HG03025 (cell line): ENCODE results near the gene JARID2.

ENCODE experiments used
- ATAC-seq: cut with Tn5 transposase; IDR thresholded peaks from one replicate; pipeline ENCODE4 v1.9.1; 2021; ENCODE audit warnings: mild to moderate bottlenecking, moderate library complexity; ENCODE audit not compliant: unreplicated experiment, low FRiP score

JARID2 gene

GRCh38 chr6:15451738-15452137 lies 205.9 kb downstream of the JARID2 start:
- ATAC-seq: no peak

- ATAC-seq: no peak
Measured at GRCh38 chr6:15452182-15452941, 206.5 kb downstream of the JARID2 start.

- no peak for ATAC-seq
Measured at GRCh38 chr6:15453186-15453585, 207.3 kb downstream of the JARID2 start.

- no peak for ATAC-seq
Measured at GRCh38 chr6:15453622-15454021, 207.8 kb downstream of the JARID2 start.

GRCh38 chr6:15456422-15456821 lies 210.6 kb downstream of the JARID2 start:
- no peak for ATAC-seq

- ATAC-seq: no peak
Measured at GRCh38 chr6:15457121-15457650, 211.3 kb downstream of the JARID2 start.

- ATAC-seq: no peak
Measured at GRCh38 chr6:15458021-15458459, 212.2 kb downstream of the JARID2 start.

- ATAC-seq: no peak
Measured at GRCh38 chr6:15460110-15460727, 214.3 kb downstream of the JARID2 start.

- no peak for ATAC-seq
Measured at GRCh38 chr6:15461127-15461944, 215.5 kb downstream of the JARID2 start.

GRCh38 chr6:15462256-15462655 lies 216.4 kb downstream of the JARID2 start:
- no peak for ATAC-seq

- ATAC-seq: no peak
Measured at GRCh38 chr6:15462717-15463525, 217.1 kb downstream of the JARID2 start.

- no peak for ATAC-seq
Measured at GRCh38 chr6:15464211-15464725, 218.4 kb downstream of the JARID2 start.

GRCh38 chr6:15465212-15465611 lies 219.3 kb downstream of the JARID2 start:
- ATAC-seq: no peak

- ATAC-seq: no peak
Measured at GRCh38 chr6:15470746-15471145, 224.9 kb downstream of the JARID2 start.

GRCh38 chr6:15472621-15473020 lies 226.8 kb downstream of the JARID2 start:
- no peak for ATAC-seq

GRCh38 chr6:15473174-15473573 lies 227.3 kb downstream of the JARID2 start:
- no peak for ATAC-seq

- ATAC-seq: no peak
Measured at GRCh38 chr6:15473741-15474161, 227.9 kb downstream of the JARID2 start.

GRCh38 chr6:15474196-15474595 lies 228.3 kb downstream of the JARID2 start:
- ATAC-seq: no peak

GRCh38 chr6:15475261-15475660 lies 229.4 kb downstream of the JARID2 start:
- ATAC-seq: no peak

- no peak for ATAC-seq
Measured at GRCh38 chr6:15475872-15476271, 230.0 kb downstream of the JARID2 start.
